SH-SY5Y (cell line): ENCODE results near the gene TNFRSF9.

ENCODE experiments used
- GATA2 ChIP-seq: IDR thresholded peaks from 2 replicates; pipeline ENCODE4 v1.6.1; 2011; ENCODE audit warnings: mild to moderate bottlenecking, low read depth, low read length
- GATA3 ChIP-seq: IDR thresholded peaks from 2 replicates; pipeline ENCODE4 v1.6.1; 2011; ENCODE audit warnings: low read depth, mild to moderate bottlenecking, low read length, moderate library complexity

GRCh38 chr1:7988576-7988975 is 47.9 kb upstream of the TNFRSF9 start:
- TF ChIP-seq GATA3: no peak
- no peak for TF ChIP-seq GATA2
